Measurements from ENCODE around the gene C2CD5.
"Not testable (repeated sequence)": the region's sequence is repeated elsewhere in the genome, so short reads cannot be mapped to it uniquely, and the experiment has no call there.

DNA sequence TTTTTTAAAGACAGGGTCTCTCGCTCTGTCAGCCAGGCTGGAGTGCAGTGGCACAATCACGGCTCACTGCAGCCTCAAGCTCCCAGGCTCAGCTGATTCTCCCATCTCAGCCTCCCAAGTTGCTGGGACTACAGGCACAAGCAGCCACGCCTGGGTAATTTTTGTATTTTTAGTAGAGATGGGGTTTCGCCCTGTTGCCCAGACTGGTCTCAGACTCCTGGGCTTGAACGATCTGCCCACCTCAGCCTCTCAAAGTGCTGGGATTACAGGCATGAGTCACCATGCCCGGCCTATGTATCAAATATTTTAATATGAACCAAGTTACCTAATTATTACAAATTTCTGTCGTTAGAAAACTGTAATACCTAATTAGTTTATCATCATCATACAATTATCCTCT is 63.5 kb downstream of the C2CD5 start:
- TF ChIP-seq, protein P1, sequence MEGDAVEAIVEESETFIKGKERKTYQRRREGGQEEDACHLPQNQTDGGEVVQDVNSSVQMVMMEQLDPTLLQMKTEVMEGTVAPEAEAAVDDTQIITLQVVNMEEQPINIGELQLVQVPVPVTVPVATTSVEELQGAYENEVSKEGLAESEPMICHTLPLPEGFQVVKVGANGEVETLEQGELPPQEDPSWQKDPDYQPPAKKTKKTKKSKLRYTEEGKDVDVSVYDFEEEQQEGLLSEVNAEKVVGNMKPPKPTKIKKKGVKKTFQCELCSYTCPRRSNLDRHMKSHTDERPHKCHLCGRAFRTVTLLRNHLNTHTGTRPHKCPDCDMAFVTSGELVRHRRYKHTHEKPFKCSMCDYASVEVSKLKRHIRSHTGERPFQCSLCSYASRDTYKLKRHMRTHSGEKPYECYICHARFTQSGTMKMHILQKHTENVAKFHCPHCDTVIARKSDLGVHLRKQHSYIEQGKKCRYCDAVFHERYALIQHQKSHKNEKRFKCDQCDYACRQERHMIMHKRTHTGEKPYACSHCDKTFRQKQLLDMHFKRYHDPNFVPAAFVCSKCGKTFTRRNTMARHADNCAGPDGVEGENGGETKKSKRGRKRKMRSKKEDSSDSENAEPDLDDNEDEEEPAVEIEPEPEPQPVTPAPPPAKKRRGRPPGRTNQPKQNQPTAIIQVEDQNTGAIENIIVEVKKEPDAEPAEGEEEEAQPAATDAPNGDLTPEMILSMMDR (IDR thresholded peaks at IDR 0.05): not testable (repeated sequence)
- TF ChIP-seq POLR2A, EP300 (IDR thresholded peaks at IDR 0.05): not testable (repeated sequence)
